HepG2 (cell line): ENCODE data around the gene TTC39B. TPM values are rescaled to one million over a fixed set of nuclear protein-coding genes. Genes with fewer than 3 reads are reported as not detected.

ENCODE experiments used
- ATAC-seq: fragments of 200-7000 bp; cut with Tn5 transposase; 3 replicates; pipeline ENCODE4 v1.9.1; 2020; ENCODE audit warnings: mild to moderate bottlenecking, moderate library complexity
- BruUV-seq: library from RNA; stranded (reverse); fragments of 400-500 nt; replicated peaks from 2 replicates; lab custom pipeline; 2021; lab: Mats Ljungman, UMichigan
- CTCF ChIA-PET: fragments of 300-600 bp; formaldehyde crosslinking; extraction: SDS; loops from one replicate; lab custom pipeline; 2021; ENCODE audit warnings: low total read pairs, inconsistent platforms, low intra/inter-chr PET ratio; lab: Yijun Ruan, JAX
- POLR2A ChIA-PET: fragments of 350-600 bp; sonication (Branson Sonifier 250); formaldehyde crosslinking; loops from one replicate; lab custom pipeline; 2020; ENCODE audit warnings: antibody characterized with exemption, inconsistent platforms; lab: Yijun Ruan, JAX
- DNase-seq: peaks from one replicate; pipeline ENCODE4 v3.0.0-alpha.2; 2015; ENCODE audit warnings: low spot score
- FAIRE-seq: peaks from 3 replicates; lab custom pipeline; 2011; peaks lifted over from hg19 to GRCh38; lab: Jason Lieb, UNC
- H2AFZ ChIP-seq: one replicate; pipeline ENCODE4 v1.6.1; 2011; ENCODE audit warnings: low read length, inconsistent platforms
- H3K27ac ChIP-seq: fragments of 300-600 bp; 3 replicates; pipeline ENCODE4 v1.8.0; 2011; ENCODE audit warnings: mixed run types, mild to moderate bottlenecking, mixed read lengths, low read length, inconsistent platforms; ENCODE audit not compliant: insufficient read depth; ENCODE audit errors: extremely low read length
- H3K27me3 ChIP-seq, 2 experiments: fragments of 200-600 bp in 1 of 2; 2 replicates in 1 of 2; 3 replicates in 1 of 2; pipeline versions ENCODE4 v1.6.0 to v1.8.0; 2011; ENCODE audit warnings: low read length in 2 of 2, mild to moderate bottlenecking in 2 of 2, moderate library complexity in 2 of 2, inconsistent platforms in 1 of 2; ENCODE audit not compliant: insufficient read depth in 2 of 2, control insufficient read depth in 1 of 2
- H3K36me3 ChIP-seq, 2 experiments: fragments of 200-600 bp in 1 of 2; replicated peaks in 1 of 2; 2 replicates in 1 of 2; 3 replicates in 1 of 2; pipeline versions ENCODE4 v1.5.1 to v1.8.0; 2011; ENCODE audit warnings: low read length in 2 of 2, inconsistent platforms in 1 of 2; ENCODE audit not compliant: insufficient read depth in 2 of 2, control insufficient read depth in 1 of 2
- H3K4me1 ChIP-seq: 2 replicates; pipeline ENCODE4 v1.5.1; 2012; ENCODE audit warnings: low read length, inconsistent platforms; ENCODE audit not compliant: insufficient read depth
- H3K4me2 ChIP-seq: 2 replicates; pipeline ENCODE4 v1.6.0; 2011; ENCODE audit warnings: low read depth, low read length, inconsistent platforms
- H3K4me3 ChIP-seq, 3 experiments: fragments of 200-600 bp in 1 of 3; sonication (generic), shearing (Covaris generic) in 1 of 3; replicated peaks in 1 of 3; 2 replicates each; pipeline ENCODE4 v1.5.1; 2011 to 2016; ENCODE audit warnings: low read length in 3 of 3, inconsistent platforms in 2 of 3, low read depth in 2 of 3, mild to moderate bottlenecking in 2 of 3, control low read depth in 1 of 3, mixed read lengths in 1 of 3; ENCODE audit not compliant: insufficient read depth in 1 of 3
- H3K79me2 ChIP-seq: one replicate; pipeline ENCODE4 v1.6.1; 2011; ENCODE audit warnings: low read length, inconsistent platforms; ENCODE audit not compliant: insufficient read depth
- H3K9ac ChIP-seq: 2 replicates; pipeline ENCODE4 v1.6.0; 2011; ENCODE audit warnings: mild to moderate bottlenecking, low read depth, low read length, inconsistent platforms; ENCODE audit not compliant: insufficient read depth
- H3K9me3 ChIP-seq: 2 replicates; pipeline ENCODE4 v1.5.1; 2012; ENCODE audit warnings: mild to moderate bottlenecking, low read length
- H4K20me1 ChIP-seq: 2 replicates; pipeline ENCODE4 v1.6.0; 2011; ENCODE audit warnings: inconsistent platforms, mild to moderate bottlenecking, low read length, moderate library complexity; ENCODE audit not compliant: insufficient read depth
- ELF4 ChIP-seq: sonication (generic); formaldehyde crosslinking; IDR thresholded peaks from 2 replicates; pipeline ENCODE4 v1.5.0; 2020; ENCODE audit warnings: missing genetic modification reagents, mild to moderate bottlenecking, moderate library complexity, borderline replicate concordance
- GATA4 ChIP-seq: sonication (generic); IDR thresholded peaks from 2 replicates; pipeline ENCODE4 v1.6.1; 2016; ENCODE audit warnings: antibody characterized with exemption, low read depth, borderline replicate concordance
- GFI1 ChIP-seq: sonication (generic); formaldehyde crosslinking; IDR thresholded peaks from 2 replicates; pipeline ENCODE4 v1.5.0; 2020; ENCODE audit warnings: missing genetic modification reagents, mild to moderate bottlenecking, borderline replicate concordance
- HHEX ChIP-seq: IDR thresholded peaks from 2 replicates; pipeline ENCODE4 v1.6.1; 2016; ENCODE audit warnings: control low read depth
- KLF6 ChIP-seq: IDR thresholded peaks from 2 replicates; pipeline ENCODE4 v1.8.0; 2016; ENCODE audit warnings: missing biosample characterization, missing genetic modification reagents
- MTA3 ChIP-seq: sonication (generic); formaldehyde crosslinking; IDR thresholded peaks from 2 replicates; pipeline ENCODE4 v1.4.0; 2020; ENCODE audit warnings: missing genetic modification reagents
- NCOA1 ChIP-seq: sonication (generic); formaldehyde crosslinking; IDR thresholded peaks from 2 replicates; pipeline ENCODE4 v1.9.0; 2021; ENCODE audit warnings: missing genetic modification reagents
- ONECUT2 ChIP-seq: sonication (generic); formaldehyde crosslinking; IDR thresholded peaks from 2 replicates; pipeline ENCODE4 v1.4.0; 2020; ENCODE audit warnings: missing genetic modification reagents
- RBFOX2 ChIP-seq: fragments of 200-400 bp; formaldehyde crosslinking; IDR thresholded peaks from 2 replicates; pipeline ENCODE4 v1.6.1; 2017; ENCODE audit warnings: low read depth, mild to moderate bottlenecking, low read length
- SMYD3 ChIP-seq: sonication (generic); formaldehyde crosslinking; IDR thresholded peaks from 2 replicates; pipeline ENCODE4 v1.8.1; 2023; ENCODE audit warnings: mild to moderate bottlenecking, missing genetic modification reagents
- TCF12 ChIP-seq, 2 experiments: fragments of 450-650 bp in 1 of 2; sonication (generic) in 1 of 2; formaldehyde crosslinking in 1 of 2; IDR thresholded peaks; 2 replicates each; pipeline versions ENCODE4 v1.6.1 to v1.8.0; 2017 to 2022; ENCODE audit warnings: antibody characterized with exemption in 1 of 2, mild to moderate bottlenecking in 1 of 2, missing genetic modification reagents in 1 of 2, moderate library complexity in 1 of 2
- ZEB1 ChIP-seq: IDR thresholded peaks from 2 replicates; pipeline ENCODE4 v1.6.1; 2012; ENCODE audit warnings: mild to moderate bottlenecking, low read depth, inconsistent platforms; ENCODE audit not compliant: insufficient replicate concordance
- ZNF230 ChIP-seq: sonication (generic); formaldehyde crosslinking; IDR thresholded peaks from 2 replicates; pipeline ENCODE4 v1.4.0; 2020; ENCODE audit warnings: mild to moderate bottlenecking, missing genetic modification reagents
- ZNF614 ChIP-seq: IDR thresholded peaks from 2 replicates; pipeline ENCODE4 v1.6.1; 2018; ENCODE audit warnings: missing biosample characterization, missing genetic modification reagents, inconsistent platforms, borderline replicate concordance
- WGBS: methylation state at CpG from one replicate; pipeline ENCODE4 v1.1.6; 2017; ENCODE audit warnings: low lambda C conversion rate; 5-methylcytosine and 5-hydroxymethylcytosine counted together
- in situ Hi-C: cut with HindIII; loops from 2 replicates; pipeline ENCODE4 v1.10.0; 2017; ENCODE audit warnings: low pct_unique_long_range_greater_than_20kb; ENCODE audit not compliant: extremely low pct_ligation_motif_present
- intact Hi-C: fragments of 100-400 bp; cut with micrococcal nuclease; formaldehyde crosslinking; loops from one replicate; pipeline ENCODE4 v1.10.0; 2022; ENCODE audit not compliant: unreplicated experiment
- polyA plus RNA-seq, 8 experiments: library from polyadenylated mRNA; depleted of rRNA in 3 of 8; stranded (reverse) in 7 of 8; unstranded in 1 of 8; fragments of >200 nt; fragmentation: Illumina TruSeq in 4 of 8; extraction: Trizol in 4 of 8; gene quantifications; 2 replicates each; pipeline versions ENCODE4 v1.2.1 to v1.2.3, GENCODE V29; 2011 to 2016; ENCODE audit warnings: low read depth in 4 of 8, missing spikeins in 1 of 8, mixed read lengths in 1 of 8; ENCODE audit not compliant: insufficient read depth in 1 of 8
- total RNA-seq, 5 experiments: library from RNA; depleted of rRNA; stranded (reverse); fragments of >200 nt; fragmentation: Illumina TruSeq; extraction: Trizol; gene quantifications; 2 replicates each; pipeline ENCODE4 v1.2.3, GENCODE V29; 2016; ENCODE audit warnings: low read depth in 1 of 5
- TF ChIP-seq, protein P1 (sequence below): sonication (generic); formaldehyde crosslinking; IDR thresholded peaks from 2 replicates; pipeline ENCODE4 v1.5.0; 2020; ENCODE audit warnings: missing genetic modification reagents
- TF ChIP-seq, protein P2 (sequence below): sonication (generic); formaldehyde crosslinking; IDR thresholded peaks from 2 replicates; pipeline ENCODE4 v1.4.0; 2020; ENCODE audit warnings: mild to moderate bottlenecking, missing genetic modification reagents, borderline replicate concordance
- TF ChIP-seq, protein P3 (sequence below): sonication (generic); formaldehyde crosslinking; IDR thresholded peaks from 2 replicates; pipeline ENCODE4 v1.4.0; 2020; ENCODE audit warnings: mild to moderate bottlenecking, missing genetic modification reagents
- TF ChIP-seq, protein P4 (sequence below): sonication (generic); formaldehyde crosslinking; IDR thresholded peaks from 2 replicates; pipeline ENCODE4 v1.9.0; 2021; ENCODE audit warnings: missing genetic modification reagents, mild to moderate bottlenecking, borderline replicate concordance

TTC39B gene
- total and polyA plus RNA-seq, 2 of the 13 experiments (the other 11 are each of a cell fraction or from before 2014, with no cell fraction given): 14.3 to 19.4 TPM

DNA sequence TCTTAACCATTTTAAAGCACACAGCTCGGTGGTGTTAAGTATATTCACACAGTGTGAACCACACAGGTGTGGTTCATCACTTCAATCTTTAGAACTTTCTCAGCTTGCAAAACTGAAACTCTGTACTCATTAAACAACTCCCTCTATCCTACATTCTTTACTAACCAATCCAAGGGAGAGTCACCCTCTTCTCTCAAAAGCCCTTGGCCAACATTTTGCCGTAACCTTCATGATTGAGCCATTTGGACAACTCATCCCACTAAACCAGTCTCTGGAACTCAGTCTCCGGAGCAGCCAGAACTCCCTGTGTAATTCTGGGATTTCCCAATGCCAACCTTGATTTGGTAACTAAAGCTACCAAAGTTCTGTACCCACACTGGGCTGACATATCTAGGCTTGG lies 84.7 kb downstream of the TTC39B start:
- Histone ChIP-seq H3K79me2 (no peaks in the 10 kb centered on the region), H3K27ac (no peak overlapping the region), H3K4me1 (no peaks in the 10 kb centered on the region), H3K27me3 (no peaks in the 10 kb centered on the region), H3K36me3 (peaks cover 3 to 23% of the 10 kb centered on the region in 2 experiments; a peak in 4 of 5 replicates), H3K4me3 (no peak overlapping the region), H3K4me2 (no peak overlapping the region), H2AFZ (no peak overlapping the region), H3K9me3 (no peaks in the 10 kb centered on the region), H4K20me1 (no peaks in the 10 kb centered on the region), H3K9ac (no peak overlapping the region)
- intact Hi-C loops (no loop called here), in situ Hi-C loops (loop anchor here (25.0 kb wide), 1 partner anchor 390 kb away; no protein-coding TSS in a partner anchor)
- WGBS: 95% methylated on average over 3 of the region's 3 CpGs
- CTCF ChIA-PET: no interaction called here
- no TSS peak for BruUV-seq
- FAIRE-seq: no peak
- DNase-seq: no peak
- no peak for TF ChIP-seq NCOA1 (CRISPR knock-in tag)
- TF ChIP-seq, protein P1, sequence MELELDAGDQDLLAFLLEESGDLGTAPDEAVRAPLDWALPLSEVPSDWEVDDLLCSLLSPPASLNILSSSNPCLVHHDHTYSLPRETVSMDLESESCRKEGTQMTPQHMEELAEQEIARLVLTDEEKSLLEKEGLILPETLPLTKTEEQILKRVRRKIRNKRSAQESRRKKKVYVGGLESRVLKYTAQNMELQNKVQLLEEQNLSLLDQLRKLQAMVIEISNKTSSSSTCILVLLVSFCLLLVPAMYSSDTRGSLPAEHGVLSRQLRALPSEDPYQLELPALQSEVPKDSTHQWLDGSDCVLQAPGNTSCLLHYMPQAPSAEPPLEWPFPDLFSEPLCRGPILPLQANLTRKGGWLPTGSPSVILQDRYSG: no peak
- TF ChIP-seq SMYD3 (CRISPR knock-in tag): no peak
- no peak for TF ChIP-seq ELF4
- no peak for TF ChIP-seq RBFOX2
- TF ChIP-seq KLF6: no peak
- no peak for TF ChIP-seq GATA4
- no peak for TF ChIP-seq HHEX (CRISPR knock-in tag)
- TF ChIP-seq, protein P2, sequence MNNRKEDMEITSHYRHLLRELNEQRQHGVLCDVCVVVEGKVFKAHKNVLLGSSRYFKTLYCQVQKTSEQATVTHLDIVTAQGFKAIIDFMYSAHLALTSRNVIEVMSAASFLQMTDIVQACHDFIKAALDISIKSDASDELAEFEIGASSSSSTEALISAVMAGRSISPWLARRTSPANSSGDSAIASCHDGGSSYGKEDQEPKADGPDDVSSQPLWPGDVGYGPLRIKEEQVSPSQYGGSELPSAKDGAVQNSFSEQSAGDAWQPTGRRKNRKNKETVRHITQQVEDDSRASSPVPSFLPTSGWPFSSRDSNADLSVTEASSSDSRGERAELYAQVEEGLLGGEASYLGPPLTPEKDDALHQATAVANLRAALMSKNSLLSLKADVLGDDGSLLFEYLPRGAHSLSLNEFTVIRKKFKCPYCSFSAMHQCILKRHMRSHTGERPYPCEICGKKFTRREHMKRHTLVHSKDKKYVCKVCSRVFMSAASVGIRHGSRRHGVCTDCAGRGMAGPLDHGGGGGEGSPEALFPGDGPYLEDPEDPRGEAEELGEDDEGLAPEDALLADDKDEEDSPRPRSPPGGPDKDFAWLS (CRISPR knock-in tag): no peak
- no peak for TF ChIP-seq TCF12 (IDR thresholded peaks at IDR 0.05)
- no peak for TF ChIP-seq TCF12 (CRISPR knock-in tag; IDR thresholded peaks at IDR 0.05)
- no peak for TF ChIP-seq ONECUT2
- TF ChIP-seq GFI1: no peak
- no peak for TF ChIP-seq MTA3 (CRISPR knock-in tag)
- no peak for TF ChIP-seq ZNF614 (CRISPR knock-in tag)
- TF ChIP-seq ZEB1: no peak
- TF ChIP-seq ZNF230 (CRISPR knock-in tag): no peak
- TF ChIP-seq, protein P3, sequence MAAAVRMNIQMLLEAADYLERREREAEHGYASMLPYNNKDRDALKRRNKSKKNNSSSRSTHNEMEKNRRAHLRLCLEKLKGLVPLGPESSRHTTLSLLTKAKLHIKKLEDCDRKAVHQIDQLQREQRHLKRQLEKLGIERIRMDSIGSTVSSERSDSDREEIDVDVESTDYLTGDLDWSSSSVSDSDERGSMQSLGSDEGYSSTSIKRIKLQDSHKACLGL (CRISPR knock-in tag): no peak
- TF ChIP-seq, protein P4, sequence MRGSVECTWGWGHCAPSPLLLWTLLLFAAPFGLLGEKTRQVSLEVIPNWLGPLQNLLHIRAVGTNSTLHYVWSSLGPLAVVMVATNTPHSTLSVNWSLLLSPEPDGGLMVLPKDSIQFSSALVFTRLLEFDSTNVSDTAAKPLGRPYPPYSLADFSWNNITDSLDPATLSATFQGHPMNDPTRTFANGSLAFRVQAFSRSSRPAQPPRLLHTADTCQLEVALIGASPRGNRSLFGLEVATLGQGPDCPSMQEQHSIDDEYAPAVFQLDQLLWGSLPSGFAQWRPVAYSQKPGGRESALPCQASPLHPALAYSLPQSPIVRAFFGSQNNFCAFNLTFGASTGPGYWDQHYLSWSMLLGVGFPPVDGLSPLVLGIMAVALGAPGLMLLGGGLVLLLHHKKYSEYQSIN (CRISPR knock-in tag): no peak
- no peak for ATAC-seq
- POLR2A ChIA-PET: no interaction called here
